H1 (cell line): ENCODE results near the gene GRM8. TPM values are rescaled to one million over a fixed set of nuclear protein-coding genes. Genes with fewer than 3 reads are reported as not detected.

Experiments used
- CTCF ChIA-PET: fragments of 300-600 bp; sonication (Branson Sonifier 250); formaldehyde crosslinking; loops from one replicate; lab custom pipeline; 2021; ENCODE audit not compliant: partially characterized antibody; lab: Charles Lee
- POLR2A ChIA-PET: fragments of 300-600 bp; sonication (Branson Sonifier 250); formaldehyde crosslinking; loops from one replicate; lab custom pipeline; 2021; ENCODE audit warnings: inconsistent platforms; ENCODE audit not compliant: partially characterized antibody; lab: Charles Lee
- DNase-seq, 2 experiments: peaks; one replicate each; pipeline versions ENCODE4 v3.0.0 to v3.0.0-alpha.2; 2010 to 2022; ENCODE audit warnings: low spot score in 2 of 2, low read depth in 1 of 2, mixed read lengths in 1 of 2
- FAIRE-seq: peaks from 2 replicates; lab custom pipeline; 2011; peaks lifted over from hg19 to GRCh38; lab: Jason Lieb, UNC
- H2AFZ ChIP-seq: 2 replicates; pipeline ENCODE4 v1.8.1; 2012; ENCODE audit warnings: low read length, inconsistent platforms
- H2AK5ac ChIP-seq: 2 replicates; pipeline ENCODE4 v1.6.1; 2013; ENCODE audit warnings: low read depth, low read length
- H2BK120ac ChIP-seq: replicated peaks from 2 replicates; pipeline ENCODE3; 2013; ENCODE audit warnings: low read depth, low read length, inconsistent platforms
- H2BK12ac ChIP-seq: 2 replicates; pipeline ENCODE4 v1.6.1; 2013; ENCODE audit warnings: low read depth, low read length
- H2BK15ac ChIP-seq: 2 replicates; pipeline ENCODE4 v1.6.1; 2013; ENCODE audit warnings: low read length
- H2BK20ac ChIP-seq: 2 replicates; pipeline ENCODE4 v1.6.1; 2013; ENCODE audit warnings: low read length
- H2BK5ac ChIP-seq: 2 replicates; pipeline ENCODE4 v1.6.1; 2013; ENCODE audit warnings: low read depth, low read length
- H3K14ac ChIP-seq: 2 replicates; pipeline ENCODE4 v1.6.1; 2013; ENCODE audit warnings: inconsistent platforms; ENCODE audit not compliant: insufficient read length
- H3K18ac ChIP-seq: 2 replicates; pipeline ENCODE4 v1.6.1; 2013; ENCODE audit warnings: low read length; ENCODE audit errors: extremely low read depth
- H3K23ac ChIP-seq: 2 replicates; pipeline ENCODE4 v1.6.1; 2013; ENCODE audit warnings: inconsistent platforms; ENCODE audit not compliant: insufficient read length
- H3K23me2 ChIP-seq: 2 replicates; pipeline ENCODE4 v1.6.1; 2013; ENCODE audit warnings: low read depth, low read length
- H3K27ac ChIP-seq: 2 replicates; pipeline ENCODE4 v1.6.1; 2011; ENCODE audit warnings: low read depth, low read length, inconsistent platforms
- H3K27me3 ChIP-seq, 4 experiments: replicated peaks in 1 of 4; 1 replicate in 1 of 4; 2 replicates in 3 of 4; pipeline versions ENCODE4 v1.6.1 to v1.8.1; 2011 to 2013; ENCODE audit warnings: low read length in 3 of 4, mild to moderate bottlenecking in 3 of 4, inconsistent platforms in 2 of 4, mixed read lengths in 2 of 4, moderate library complexity in 1 of 4; ENCODE audit not compliant: control insufficient read depth in 3 of 4, insufficient read depth in 3 of 4; ENCODE audit errors: extremely low read depth in 1 of 4
- H3K36me3 ChIP-seq, 4 experiments: 2 replicates each; pipeline versions ENCODE4 v1.6.1 to v1.8.1; 2011 to 2013; ENCODE audit warnings: mild to moderate bottlenecking in 4 of 4, low read length in 3 of 4, moderate library complexity in 2 of 4, control low read depth in 1 of 4, inconsistent platforms in 1 of 4; ENCODE audit not compliant: insufficient read depth in 4 of 4, control insufficient read depth in 2 of 4
- H3K4ac ChIP-seq: replicated peaks from 2 replicates; pipeline ENCODE3; 2013; ENCODE audit warnings: low read length, low read depth, mixed read lengths, inconsistent platforms; ENCODE audit not compliant: insufficient read length
- H3K4me1 ChIP-seq, 4 experiments: replicated peaks in 1 of 4; 1 replicate in 1 of 4; 2 replicates in 3 of 4; pipeline versions ENCODE4 v1.6.1 to v1.8.1; 2011 to 2013; ENCODE audit warnings: low read length in 3 of 4, inconsistent platforms in 2 of 4, mixed read lengths in 1 of 4; ENCODE audit not compliant: insufficient read depth in 4 of 4, control insufficient read depth in 3 of 4
- H3K4me2 ChIP-seq, 2 experiments: 2 replicates each; pipeline versions ENCODE4 v1.6.1 to v1.8.1; 2011 to 2013; ENCODE audit warnings: low read depth in 2 of 2, low read length in 2 of 2, control low read depth in 1 of 2, inconsistent platforms in 1 of 2, mild to moderate bottlenecking in 1 of 2; ENCODE audit not compliant: insufficient read depth in 1 of 2
- H3K4me3 ChIP-seq, 4 experiments: fragments of 200-600, 300-600 bp in 1 of 4; sonication (generic), shearing (Covaris generic), sonication (Bioruptor Twin) in 1 of 4; 2 replicates each; pipeline versions ENCODE4 v1.5.1 to v1.8.1; 2011 to 2016; ENCODE audit warnings: low read length in 4 of 4, low read depth in 3 of 4, control low read depth in 2 of 4, inconsistent platforms in 2 of 4, mild to moderate bottlenecking in 2 of 4, mixed read lengths in 1 of 4, moderate library complexity in 1 of 4; ENCODE audit not compliant: insufficient read depth in 2 of 4; ENCODE audit errors: extremely low read depth in 1 of 4
- H3K56ac ChIP-seq: replicated peaks from 2 replicates; pipeline ENCODE3; 2013; ENCODE audit warnings: low read depth, mild to moderate bottlenecking, mixed read lengths, low read length, inconsistent platforms; ENCODE audit not compliant: insufficient read length
- H3K79me1 ChIP-seq: 2 replicates; pipeline ENCODE4 v1.6.1; 2013; ENCODE audit warnings: low read depth, low read length, control low read depth
- H3K79me2 ChIP-seq, 2 experiments: 2 replicates each; pipeline versions ENCODE4 v1.6.1 to v1.8.1; 2012 to 2013; ENCODE audit warnings: low read length in 2 of 2, mild to moderate bottlenecking in 2 of 2, inconsistent platforms in 1 of 2; ENCODE audit not compliant: insufficient read depth in 2 of 2, control insufficient read depth in 1 of 2
- H3K9ac ChIP-seq, 4 experiments: replicated peaks in 1 of 4; 1 replicate in 1 of 4; 2 replicates in 3 of 4; pipeline versions ENCODE4 v1.6.1 to v1.8.1; 2011 to 2013; ENCODE audit warnings: low read depth in 3 of 4, low read length in 3 of 4, control low read depth in 2 of 4, mild to moderate bottlenecking in 2 of 4, moderate library complexity in 2 of 4, inconsistent platforms in 1 of 4; ENCODE audit errors: extremely low read depth in 1 of 4
- H3K9me3 ChIP-seq, 2 experiments: 2 replicates each; pipeline versions ENCODE4 v1.6.1 to v1.8.1; 2012 to 2013; ENCODE audit warnings: mild to moderate bottlenecking in 2 of 2, moderate library complexity in 2 of 2, control low read depth in 1 of 2, inconsistent platforms in 1 of 2, low read depth in 1 of 2, low read length in 1 of 2, mixed read lengths in 1 of 2; ENCODE audit not compliant: insufficient read depth in 2 of 2
- H4K20me1 ChIP-seq, 2 experiments: replicated peaks in 1 of 2; 2 replicates each; pipeline versions ENCODE3 to v1.8.1; 2011 to 2013; ENCODE audit warnings: inconsistent platforms in 2 of 2, low read length in 2 of 2, mild to moderate bottlenecking in 1 of 2; ENCODE audit not compliant: insufficient read depth in 2 of 2, control insufficient read depth in 1 of 2
- H4K5ac ChIP-seq: 2 replicates; pipeline ENCODE4 v1.6.1; 2013; ENCODE audit warnings: low read length, low read depth, mixed read lengths, inconsistent platforms; ENCODE audit not compliant: insufficient read length
- H4K8ac ChIP-seq: 2 replicates; pipeline ENCODE4 v1.8.0; 2013; ENCODE audit warnings: mild to moderate bottlenecking, moderate library complexity, low read length, inconsistent platforms; ENCODE audit not compliant: insufficient read depth; ENCODE audit errors: extremely low read depth
- H4K91ac ChIP-seq: replicated peaks from 2 replicates; pipeline ENCODE3; 2013; ENCODE audit warnings: low read length, mixed read lengths, inconsistent platforms; ENCODE audit not compliant: insufficient read length
- SIX5 ChIP-seq: IDR thresholded peaks from 2 replicates; pipeline ENCODE4 v1.6.1; 2011; ENCODE audit warnings: mild to moderate bottlenecking, low read depth, low read length
- SRF ChIP-seq: IDR thresholded peaks from 2 replicates; pipeline ENCODE4 v1.6.1; 2011; ENCODE audit warnings: mild to moderate bottlenecking, low read depth, low read length, moderate library complexity
- YY1 ChIP-seq: IDR thresholded peaks from 2 replicates; pipeline ENCODE4 v1.6.1; 2011; ENCODE audit warnings: low read depth, mild to moderate bottlenecking, low read length
- WGBS, 2 experiments: shearing (Covaris generic) in 1 of 2; methylation state at CpG; one replicate each; pipeline versions ENCODE4 v1.1.6 to v1.1.7; 2013 to 2015; ENCODE audit warnings: low lambda C conversion rate in 2 of 2, mixed read lengths in 2 of 2, inconsistent platforms in 1 of 2, low coverage in 1 of 2, missing lambda C conversion rate in 1 of 2; ENCODE audit not compliant: insufficient replicate concordance in 2 of 2, insufficient coverage in 1 of 2, insufficient read length in 1 of 2; ENCODE audit errors: extremely low coverage in 1 of 2, missing lambda C conversion rate in 1 of 2; 5-methylcytosine and 5-hydroxymethylcytosine counted together
- polyA plus RNA-seq, 7 experiments: library from polyadenylated mRNA; depleted of rRNA in 3 of 7; stranded (reverse) in 5 of 7; unstranded in 2 of 7; fragments of >200 nt in 5 of 7; fragments of 200-250 nt in 2 of 7; gene quantifications; 1 replicate in 5 of 7; 2 replicates in 1 of 7; 4 replicates in 1 of 7; pipeline versions ENCODE4 v1.2.1 to v1.2.3, GENCODE V29; 2011 to 2013; ENCODE audit warnings: missing spikeins in 2 of 7, mixed read lengths in 2 of 7
- total RNA-seq: library from RNA; stranded (reverse); fragmentation: NEBNext Ultra II Directional; extraction: Animal tissue kit (Norgen Biotek cat#: 25700); gene quantifications from 2 replicates; pipeline ENCODE4 v1.2.1, GENCODE V29; 2021
- TF ChIP-seq, protein P1 (sequence below): IDR thresholded peaks from 2 replicates; pipeline ENCODE4 v1.6.1; 2012; ENCODE audit warnings: inconsistent platforms
- TF ChIP-seq, protein P2 (sequence below): IDR thresholded peaks from 2 replicates; pipeline ENCODE4 v1.6.1; 2012; ENCODE audit warnings: low read length, inconsistent platforms

The GRM8 gene
- total and polyA plus RNA-seq, 2 of the 8 experiments (the other 6 are each of a cell fraction or from before 2014, with no cell fraction given): 2.6 to 2.8 TPM

DNA sequence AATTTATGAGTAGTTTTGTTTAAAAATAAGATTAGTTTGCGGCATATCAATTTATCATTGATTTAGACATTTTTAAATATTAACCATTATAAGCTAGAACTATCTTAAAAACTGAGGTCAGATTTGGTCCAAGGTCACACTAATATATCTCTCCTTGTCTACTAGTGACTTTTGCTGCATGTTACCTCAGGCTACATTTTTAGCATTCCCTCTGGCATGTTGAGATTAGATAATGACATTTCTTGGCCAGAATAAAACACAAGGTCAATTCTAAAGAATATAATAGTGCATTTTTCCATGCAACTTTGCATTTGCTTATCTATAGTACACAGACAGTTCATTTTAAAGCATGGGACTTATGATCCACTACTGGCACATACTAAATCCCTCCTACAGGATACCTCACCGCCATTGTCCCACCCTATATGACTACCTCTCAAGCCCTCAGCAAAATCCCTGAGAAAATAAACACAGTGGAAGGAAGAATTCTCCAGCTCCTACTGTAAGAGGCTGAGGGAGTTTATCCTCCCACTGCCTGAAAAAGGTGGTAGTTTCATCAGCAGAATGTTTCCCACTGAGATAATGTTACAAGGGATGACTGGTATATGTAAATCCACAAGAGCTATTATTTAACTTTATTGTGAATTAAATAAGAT is 816.4 kb downstream of the GRM8 start:
- no peaks in the 10 kb centered on the region for H3K79me1 ChIP-seq
- no peak overlapping the region for H2BK20ac ChIP-seq
- H3K36me3 ChIP-seq: no peaks in the 10 kb centered on the region
- H2BK5ac ChIP-seq: no peak overlapping the region
- H4K5ac ChIP-seq: no peak overlapping the region
- WGBS, 2 experiments: 51% methylated on average over 2 of the region's 2 CpGs; no CpG with 5 or more reads in 1 of the 2 experiments
- DNase-seq (no peak), FAIRE-seq (no peak)
- H3K14ac ChIP-seq: no peak overlapping the region
- no peaks in the 10 kb centered on the region for H3K9me3 ChIP-seq
- no peaks in the 10 kb centered on the region for H3K23me2 ChIP-seq
- no peak overlapping the region for H4K91ac ChIP-seq
- no peak overlapping the region for H2BK15ac ChIP-seq
- ChIA-PET CTCF (no interaction called here), POLR2A (no interaction called here)
- H3K18ac ChIP-seq: no peak overlapping the region
- no peak overlapping the region for H3K4ac ChIP-seq
- no peak overlapping the region for H3K9ac ChIP-seq
- no peak overlapping the region for H2BK12ac ChIP-seq
- H3K23ac ChIP-seq: no peak overlapping the region
- no peaks in the 10 kb centered on the region for H3K79me2 ChIP-seq
- H2AK5ac ChIP-seq: no peak overlapping the region
- H3K27me3 ChIP-seq: no peaks in the 10 kb centered on the region
- H3K4me3 ChIP-seq: no peak overlapping the region
- H2AFZ ChIP-seq: no peak overlapping the region
- H3K56ac ChIP-seq: no peak overlapping the region
- H4K20me1 ChIP-seq: no peaks in the 10 kb centered on the region
- H4K8ac ChIP-seq: no peak overlapping the region
- H3K4me1 ChIP-seq: no peaks in the 10 kb centered on the region
- no peak overlapping the region for H3K27ac ChIP-seq
- no peak overlapping the region for H3K4me2 ChIP-seq
- no peak overlapping the region for H2BK120ac ChIP-seq
- no peak for TF ChIP-seq SRF
- no peak for TF ChIP-seq YY1
- TF ChIP-seq, protein P1, sequence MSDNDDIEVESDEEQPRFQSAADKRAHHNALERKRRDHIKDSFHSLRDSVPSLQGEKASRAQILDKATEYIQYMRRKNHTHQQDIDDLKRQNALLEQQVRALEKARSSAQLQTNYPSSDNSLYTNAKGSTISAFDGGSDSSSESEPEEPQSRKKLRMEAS: no peak
- TF ChIP-seq SIX5: no peak
- TF ChIP-seq, protein P2, sequence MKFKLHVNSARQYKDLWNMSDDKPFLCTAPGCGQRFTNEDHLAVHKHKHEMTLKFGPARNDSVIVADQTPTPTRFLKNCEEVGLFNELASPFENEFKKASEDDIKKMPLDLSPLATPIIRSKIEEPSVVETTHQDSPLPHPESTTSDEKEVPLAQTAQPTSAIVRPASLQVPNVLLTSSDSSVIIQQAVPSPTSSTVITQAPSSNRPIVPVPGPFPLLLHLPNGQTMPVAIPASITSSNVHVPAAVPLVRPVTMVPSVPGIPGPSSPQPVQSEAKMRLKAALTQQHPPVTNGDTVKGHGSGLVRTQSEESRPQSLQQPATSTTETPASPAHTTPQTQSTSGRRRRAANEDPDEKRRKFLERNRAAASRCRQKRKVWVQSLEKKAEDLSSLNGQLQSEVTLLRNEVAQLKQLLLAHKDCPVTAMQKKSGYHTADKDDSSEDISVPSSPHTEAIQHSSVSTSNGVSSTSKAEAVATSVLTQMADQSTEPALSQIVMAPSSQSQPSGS: no peak
